ENCODE measurements around the gene BMP5. TPM values are rescaled to one million over a fixed set of nuclear protein-coding genes. Genes with fewer than 3 reads are reported as not detected.
A peak's percentile ranks its signal among the peaks of the same experiment; 100 is the strongest.

Gene BMP5
- total RNA-seq, 1 donor from 2014 or later = 12.4 TPM

DNA sequence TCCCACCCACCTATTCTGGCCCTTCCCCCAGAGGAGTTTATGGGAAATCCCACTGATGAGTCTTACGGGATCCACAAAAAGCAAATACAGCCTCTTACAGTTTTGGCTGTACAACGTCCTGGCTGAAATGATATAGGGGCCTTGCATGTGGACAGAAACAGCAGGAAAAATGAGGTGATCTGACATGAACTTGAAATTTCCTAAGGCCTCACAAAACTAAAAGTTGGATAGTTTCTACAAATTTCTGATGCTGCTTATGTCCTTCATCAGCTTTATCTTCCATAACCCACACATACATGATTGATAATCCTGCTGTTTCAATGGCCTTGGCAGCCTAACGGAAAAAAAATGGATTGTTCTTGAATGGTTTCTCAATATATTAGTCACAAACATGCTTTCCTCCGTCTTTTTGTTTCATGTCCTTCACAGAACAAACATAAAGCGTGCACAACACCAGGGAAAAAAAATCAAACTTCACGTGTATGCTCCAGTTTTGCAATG, 118.8 kb downstream of the BMP5 start:
- Mint-ChIP-seq H3K36me3 (peaks cover 27% of the 10 kb centered on the region), H3K4me3 (no peak overlapping the region)

DNA sequence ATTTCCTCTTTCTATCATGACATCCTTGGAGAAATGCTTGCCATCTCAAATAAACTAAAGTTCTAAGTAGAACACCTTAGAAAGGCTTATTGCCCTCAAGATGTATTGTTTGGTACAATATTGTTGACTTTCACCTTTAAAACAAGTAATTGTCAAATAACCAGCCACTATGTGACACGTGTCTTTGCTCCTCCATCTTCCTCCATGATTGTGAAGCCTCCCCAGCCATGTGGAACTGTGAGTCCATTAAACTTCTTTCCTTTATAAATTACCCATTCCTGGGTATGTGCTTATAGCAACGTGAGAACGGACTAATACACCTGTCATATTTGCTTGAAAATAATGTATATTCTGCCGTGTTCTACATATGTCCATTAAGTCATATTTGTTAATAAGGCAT, 126.5 kb downstream of the BMP5 start:
- TF ChIP-seq, protein P1, sequence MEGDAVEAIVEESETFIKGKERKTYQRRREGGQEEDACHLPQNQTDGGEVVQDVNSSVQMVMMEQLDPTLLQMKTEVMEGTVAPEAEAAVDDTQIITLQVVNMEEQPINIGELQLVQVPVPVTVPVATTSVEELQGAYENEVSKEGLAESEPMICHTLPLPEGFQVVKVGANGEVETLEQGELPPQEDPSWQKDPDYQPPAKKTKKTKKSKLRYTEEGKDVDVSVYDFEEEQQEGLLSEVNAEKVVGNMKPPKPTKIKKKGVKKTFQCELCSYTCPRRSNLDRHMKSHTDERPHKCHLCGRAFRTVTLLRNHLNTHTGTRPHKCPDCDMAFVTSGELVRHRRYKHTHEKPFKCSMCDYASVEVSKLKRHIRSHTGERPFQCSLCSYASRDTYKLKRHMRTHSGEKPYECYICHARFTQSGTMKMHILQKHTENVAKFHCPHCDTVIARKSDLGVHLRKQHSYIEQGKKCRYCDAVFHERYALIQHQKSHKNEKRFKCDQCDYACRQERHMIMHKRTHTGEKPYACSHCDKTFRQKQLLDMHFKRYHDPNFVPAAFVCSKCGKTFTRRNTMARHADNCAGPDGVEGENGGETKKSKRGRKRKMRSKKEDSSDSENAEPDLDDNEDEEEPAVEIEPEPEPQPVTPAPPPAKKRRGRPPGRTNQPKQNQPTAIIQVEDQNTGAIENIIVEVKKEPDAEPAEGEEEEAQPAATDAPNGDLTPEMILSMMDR (conservative IDR thresholded peaks at IDR 0.05) = no peak
- Mint-ChIP-seq H3K36me3 (peaks cover 4% of the 10 kb centered on the region), H3K4me3 (no peak overlapping the region), H3K9me3 (peaks cover 6% of the 10 kb centered on the region), H3K27ac (no peak overlapping the region), H3K4me1 (ENCODE audit: unreplicated experiment) (no peaks in the 10 kb centered on the region), H3K27me3 (no peaks in the 10 kb centered on the region)
- no peak for DNase-seq (ENCODE audit: extremely low spot score, unreplicated experiment)

More for the DNA sequence above, 118.8 kb downstream of the BMP5 start:
- DNase-seq (ENCODE audit: extremely low spot score, unreplicated experiment) = no peak
- Mint-ChIP-seq H3K9me3 (peaks cover 7% of the 10 kb centered on the region), H3K27ac (no peak overlapping the region), H3K4me1 (ENCODE audit: unreplicated experiment) (peaks cover 7% of the 10 kb centered on the region), H3K27me3 (no peaks in the 10 kb centered on the region)
- TF ChIP-seq, protein P1 (conservative IDR thresholded peaks at IDR 0.05) = no peak

DNA sequence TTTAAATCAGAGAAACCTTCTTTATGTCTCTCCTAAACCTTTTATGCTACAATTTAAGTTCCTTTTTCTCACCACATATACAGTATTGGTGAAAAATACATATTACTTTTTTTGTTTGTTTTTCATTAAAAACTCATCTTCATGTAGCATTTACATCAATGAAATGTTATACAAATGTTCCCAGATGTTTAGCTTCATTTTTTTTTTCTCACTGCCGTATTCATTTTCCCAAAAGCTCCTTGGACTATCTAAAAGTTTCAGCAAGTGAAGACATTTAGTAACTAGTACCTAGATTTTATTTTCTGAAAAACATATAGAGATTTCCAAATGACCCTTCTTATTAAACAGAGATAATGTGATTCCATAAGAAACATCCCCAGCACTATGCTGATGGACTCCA, 128.9 kb downstream of the BMP5 start:
- TF ChIP-seq, protein P1 (conservative IDR thresholded peaks at IDR 0.05) = no peak
- H3K27ac Mint-ChIP-seq = no peak overlapping the region
- no peaks in the 10 kb centered on the region for H3K36me3 Mint-ChIP-seq
- H3K4me1 Mint-ChIP-seq (ENCODE audit: unreplicated experiment) = no peaks in the 10 kb centered on the region
- H3K4me3 Mint-ChIP-seq = no peak overlapping the region
- no peak for DNase-seq (ENCODE audit: extremely low spot score, unreplicated experiment)
- peaks cover 10% of the 10 kb centered on the region for H3K9me3 Mint-ChIP-seq
- H3K27me3 Mint-ChIP-seq = no peaks in the 10 kb centered on the region

DNA sequence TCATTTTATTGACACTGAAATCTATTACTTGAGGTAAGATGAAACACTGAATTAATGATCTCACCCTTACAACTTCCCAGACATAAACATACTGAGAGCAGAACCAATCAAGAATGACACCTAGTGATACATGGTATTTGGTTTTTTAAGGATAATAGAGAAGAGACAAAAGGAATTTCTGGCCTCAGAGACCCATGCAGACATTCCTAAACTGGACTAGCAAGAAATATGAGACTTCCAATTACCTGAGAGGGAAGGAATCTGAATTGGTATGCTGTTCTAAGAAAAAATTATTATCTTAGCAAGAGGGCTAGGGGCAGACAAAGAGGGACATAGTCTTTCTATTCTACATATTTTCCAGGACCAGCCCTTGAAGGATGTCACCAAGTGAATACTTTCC, 141.1 kb downstream of the BMP5 start:
- Mint-ChIP-seq H3K27me3 (no peaks in the 10 kb centered on the region), H3K9me3 (peaks cover 12% of the 10 kb centered on the region), H3K27ac (peak overlapping the region; percentile 19), H3K36me3 (no peaks in the 10 kb centered on the region), H3K4me1 (ENCODE audit: unreplicated experiment) (peaks cover 8% of the 10 kb centered on the region), H3K4me3 (no peak overlapping the region)
- TF ChIP-seq, protein P1 (conservative IDR thresholded peaks at IDR 0.05) = no peak
- DNase-seq (ENCODE audit: extremely low spot score, unreplicated experiment) = no peak

DNA sequence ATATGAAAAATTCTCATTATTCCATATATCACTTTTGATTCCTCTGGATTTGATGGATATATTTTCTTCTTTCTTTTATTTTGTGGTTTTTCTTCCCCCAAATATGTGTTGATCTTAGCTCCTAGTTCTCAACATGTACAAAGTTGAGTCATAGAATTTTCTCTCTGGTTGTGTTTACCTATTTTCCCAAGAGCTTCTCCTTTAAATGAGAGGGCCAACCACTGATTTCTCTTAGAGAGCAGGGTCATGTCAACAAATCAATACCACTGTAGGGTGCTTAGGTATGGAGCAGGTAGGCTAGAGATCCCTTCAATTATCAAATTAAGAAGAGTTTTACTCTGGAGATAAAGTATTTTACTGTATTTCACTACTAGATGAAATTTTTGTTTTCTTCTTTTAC, 145.7 kb downstream of the BMP5 start:
- peaks cover 12% of the 10 kb centered on the region for H3K9me3 Mint-ChIP-seq
- no peak overlapping the region for H3K27ac Mint-ChIP-seq
- no peak overlapping the region for H3K4me3 Mint-ChIP-seq
- no peaks in the 10 kb centered on the region for H3K36me3 Mint-ChIP-seq
- DNase-seq (ENCODE audit: extremely low spot score, unreplicated experiment) = no peak
- TF ChIP-seq, protein P1 (conservative IDR thresholded peaks at IDR 0.05) = no peak
- H3K27me3 Mint-ChIP-seq = no peaks in the 10 kb centered on the region
- peaks cover 8% of the 10 kb centered on the region for H3K4me1 Mint-ChIP-seq (ENCODE audit: unreplicated experiment)

DNA sequence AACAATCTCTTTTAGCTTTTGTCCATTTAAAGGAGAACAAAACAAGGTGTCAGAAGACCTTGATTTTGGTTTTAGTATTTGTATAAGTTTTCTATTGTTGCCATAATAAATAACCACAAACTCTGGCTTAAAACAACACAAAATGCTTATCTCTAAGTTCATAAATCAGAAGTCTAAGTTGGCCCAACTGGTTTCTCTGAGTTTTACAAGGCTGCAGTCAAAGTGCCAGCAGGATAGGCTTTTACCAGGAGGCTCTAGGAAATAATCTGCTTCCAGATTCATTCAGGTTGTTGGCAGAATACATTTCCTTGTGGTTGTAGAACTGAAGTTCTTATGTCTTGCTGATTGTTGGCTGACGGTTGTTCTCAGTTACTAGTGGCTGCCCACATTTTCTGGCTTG, 149.2 kb downstream of the BMP5 start:
- Mint-ChIP-seq H3K4me1 (ENCODE audit: unreplicated experiment) (no peaks in the 10 kb centered on the region), H3K36me3 (no peaks in the 10 kb centered on the region), H3K4me3 (no peak overlapping the region), H3K27me3 (no peaks in the 10 kb centered on the region), H3K9me3 (peaks cover 5% of the 10 kb centered on the region), H3K27ac (no peak overlapping the region)
- TF ChIP-seq, protein P1 (conservative IDR thresholded peaks at IDR 0.05) = no peak
- no peak for DNase-seq (ENCODE audit: extremely low spot score, unreplicated experiment)

Data from type B pancreatic cell (in vitro differentiated cells).